GM12878 (cell line): ENCODE measurements around the gene KCNJ3.

Experiments used
- BCL3 ChIP-seq: IDR thresholded peaks from 2 replicates; pipeline ENCODE4 v1.6.1; 2011; ENCODE audit warnings: borderline replicate concordance, low read depth, mild to moderate bottlenecking, moderate library complexity, low read length; ENCODE audit not compliant: insufficient read depth, poor library complexity, severe bottlenecking
- BHLHE40 ChIP-seq, 2 experiments: fragments of 450-650 bp in 1 of 2; IDR thresholded peaks; 2 replicates each; pipeline ENCODE4 v1.6.1; 2011 to 2017; ENCODE audit warnings: low read depth in 2 of 2, borderline replicate concordance in 1 of 2, improper control_type of control experiment in 1 of 2, low read length in 1 of 2, mild to moderate bottlenecking in 1 of 2
- EP300 ChIP-seq, 2 experiments: fragments of 150-350 bp in 1 of 2; IDR thresholded peaks; 2 replicates each; pipeline ENCODE4 v1.6.1; 2011 to 2012; ENCODE audit warnings: low read depth in 2 of 2, low read length in 2 of 2, borderline replicate concordance in 1 of 2, improper control_type of control experiment in 1 of 2, inconsistent platforms in 1 of 2; ENCODE audit not compliant: control insufficient read depth in 1 of 2
- KAT2A ChIP-seq: conservative IDR thresholded peaks from 2 replicates; pipeline ENCODE4 v1.6.1; 2011; ENCODE audit warnings: low read depth, low read length; ENCODE audit not compliant: control insufficient read depth
- POLR2A ChIP-seq: IDR thresholded peaks from 2 replicates; pipeline ENCODE4 v1.6.1; 2011; ENCODE audit warnings: low read depth, mild to moderate bottlenecking, low read length
- RFX5 ChIP-seq: IDR thresholded peaks from 2 replicates; pipeline ENCODE4 v1.6.1; 2011; ENCODE audit warnings: low read depth, low read length, improper control_type of control experiment
- SIN3A ChIP-seq: IDR thresholded peaks from 2 replicates; pipeline ENCODE4 v1.6.1; 2012; ENCODE audit warnings: low read depth, low read length, improper control_type of control experiment
- ZBTB33 ChIP-seq: fragments of 450-650 bp; IDR thresholded peaks from 2 replicates; pipeline ENCODE4 v1.6.1; 2017; ENCODE audit warnings: mild to moderate bottlenecking
- TF ChIP-seq, protein P1 (sequence below), 3 experiments: IDR thresholded peaks in 2 of 3; conservative IDR thresholded peaks in 1 of 3; 2 replicates each; pipeline ENCODE4 v1.5.1; 2011; ENCODE audit warnings: low read depth in 3 of 3, low read length in 3 of 3, mild to moderate bottlenecking in 3 of 3, control low read depth in 2 of 3, moderate library complexity in 2 of 3, inconsistent platforms in 1 of 3, mixed read lengths in 1 of 3; ENCODE audit not compliant: control insufficient read depth in 2 of 3, insufficient read depth in 1 of 3; ENCODE audit errors: extremely low read depth in 1 of 3

GRCh38 chr2:154658854-154659253 lies 39.6 kb upstream of the KCNJ3 start:
- TF ChIP-seq EP300 (IDR thresholded peaks at IDR 0.05; ENCODE audit: borderline replicate concordance in 1 of 2, control insufficient read depth in 1 of 2, low read depth in 2 of 2, low read length in 2 of 2) (no peak), KAT2A (no peak), SIN3A (no peak), BHLHE40 (IDR thresholded peaks at IDR 0.05; ENCODE audit: borderline replicate concordance in 1 of 2, low read depth in 2 of 2, low read length in 1 of 2) (no peak), ZBTB33 (no peak), POLR2A (no peak), RFX5 (no peak), BCL3 (no peak)
- TF ChIP-seq, protein P1, sequence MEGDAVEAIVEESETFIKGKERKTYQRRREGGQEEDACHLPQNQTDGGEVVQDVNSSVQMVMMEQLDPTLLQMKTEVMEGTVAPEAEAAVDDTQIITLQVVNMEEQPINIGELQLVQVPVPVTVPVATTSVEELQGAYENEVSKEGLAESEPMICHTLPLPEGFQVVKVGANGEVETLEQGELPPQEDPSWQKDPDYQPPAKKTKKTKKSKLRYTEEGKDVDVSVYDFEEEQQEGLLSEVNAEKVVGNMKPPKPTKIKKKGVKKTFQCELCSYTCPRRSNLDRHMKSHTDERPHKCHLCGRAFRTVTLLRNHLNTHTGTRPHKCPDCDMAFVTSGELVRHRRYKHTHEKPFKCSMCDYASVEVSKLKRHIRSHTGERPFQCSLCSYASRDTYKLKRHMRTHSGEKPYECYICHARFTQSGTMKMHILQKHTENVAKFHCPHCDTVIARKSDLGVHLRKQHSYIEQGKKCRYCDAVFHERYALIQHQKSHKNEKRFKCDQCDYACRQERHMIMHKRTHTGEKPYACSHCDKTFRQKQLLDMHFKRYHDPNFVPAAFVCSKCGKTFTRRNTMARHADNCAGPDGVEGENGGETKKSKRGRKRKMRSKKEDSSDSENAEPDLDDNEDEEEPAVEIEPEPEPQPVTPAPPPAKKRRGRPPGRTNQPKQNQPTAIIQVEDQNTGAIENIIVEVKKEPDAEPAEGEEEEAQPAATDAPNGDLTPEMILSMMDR (IDR thresholded peaks at IDR 0.05 in 2 of 3, conservative IDR thresholded peaks at IDR 0.05 in 1 of 3; ENCODE audit: control insufficient read depth in 2 of 3, extremely low read depth in 1 of 3, insufficient read depth in 1 of 3, low read depth in 3 of 3, low read length in 3 of 3): no peak
